ENCODE measurements around the gene PAH. TPM values are rescaled to one million over a fixed set of nuclear protein-coding genes. Genes with fewer than 3 reads are reported as not detected.

The PAH gene
- total and polyA plus RNA-seq, 10 of the 15 experiments (the other 5 are each of a cell fraction or from before 2014, with no cell fraction given), result 0.20 to 4.8 (median 0.55) TPM; not detected in 1

GRCh38 chr12:102812344-102812743, 104.7 kb downstream of the PAH start (continued):
- TF ChIP-seq TCF3 (IDR thresholded peaks at IDR 0.05; ENCODE audit: borderline replicate concordance, insufficient read depth, low read depth, low read length) (no peak), JUND (IDR thresholded peaks at IDR 0.05; ENCODE audit: low read depth, low read length) (no peak), PRDM15 (CRISPR knock-in tag; IDR thresholded peaks at IDR 0.05) (no peak), RUNX3 (IDR thresholded peaks at IDR 0.05; ENCODE audit: low read length) (no peak), POLR2AphosphoS2 (IDR thresholded peaks at IDR 0.05; ENCODE audit: low read depth, low read length) (no peak), ZNF687 (IDR thresholded peaks at IDR 0.05) (no peak), WRNIP1 (IDR thresholded peaks at IDR 0.05; ENCODE audit: borderline replicate concordance, low read depth, low read length) (no peak)

Data from GM12878 (cell line).